ENCODE results near the gene NKAIN2.

Gene NKAIN2

DNA sequence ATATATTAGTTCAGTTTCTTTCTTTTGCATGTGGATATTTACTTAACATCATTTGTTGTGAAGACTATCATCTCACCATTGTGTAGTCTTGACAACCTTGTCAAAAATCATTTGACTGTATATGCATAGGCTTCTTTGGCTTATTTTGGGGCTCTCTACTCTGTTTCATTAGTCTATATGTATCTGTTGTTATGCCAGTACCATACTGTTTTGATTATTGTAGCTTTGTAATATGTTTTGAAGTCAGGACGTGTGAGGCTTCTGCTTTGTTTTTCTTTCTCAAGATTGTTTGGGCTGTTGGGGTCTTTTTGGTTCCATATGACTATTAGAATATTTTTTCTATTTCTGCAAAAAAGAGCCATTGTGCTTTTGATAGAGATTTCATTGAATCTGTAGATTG is 870.4 kb downstream of the NKAIN2 start:
- TF ChIP-seq, protein P1, sequence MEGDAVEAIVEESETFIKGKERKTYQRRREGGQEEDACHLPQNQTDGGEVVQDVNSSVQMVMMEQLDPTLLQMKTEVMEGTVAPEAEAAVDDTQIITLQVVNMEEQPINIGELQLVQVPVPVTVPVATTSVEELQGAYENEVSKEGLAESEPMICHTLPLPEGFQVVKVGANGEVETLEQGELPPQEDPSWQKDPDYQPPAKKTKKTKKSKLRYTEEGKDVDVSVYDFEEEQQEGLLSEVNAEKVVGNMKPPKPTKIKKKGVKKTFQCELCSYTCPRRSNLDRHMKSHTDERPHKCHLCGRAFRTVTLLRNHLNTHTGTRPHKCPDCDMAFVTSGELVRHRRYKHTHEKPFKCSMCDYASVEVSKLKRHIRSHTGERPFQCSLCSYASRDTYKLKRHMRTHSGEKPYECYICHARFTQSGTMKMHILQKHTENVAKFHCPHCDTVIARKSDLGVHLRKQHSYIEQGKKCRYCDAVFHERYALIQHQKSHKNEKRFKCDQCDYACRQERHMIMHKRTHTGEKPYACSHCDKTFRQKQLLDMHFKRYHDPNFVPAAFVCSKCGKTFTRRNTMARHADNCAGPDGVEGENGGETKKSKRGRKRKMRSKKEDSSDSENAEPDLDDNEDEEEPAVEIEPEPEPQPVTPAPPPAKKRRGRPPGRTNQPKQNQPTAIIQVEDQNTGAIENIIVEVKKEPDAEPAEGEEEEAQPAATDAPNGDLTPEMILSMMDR (IDR thresholded peaks at IDR 0.05): no peak
- no peak for TF ChIP-seq ZFX (IDR thresholded peaks at IDR 0.05; ENCODE audit: borderline replicate concordance)
- H3K27ac ChIP-seq: no peak overlapping the region

DNA sequence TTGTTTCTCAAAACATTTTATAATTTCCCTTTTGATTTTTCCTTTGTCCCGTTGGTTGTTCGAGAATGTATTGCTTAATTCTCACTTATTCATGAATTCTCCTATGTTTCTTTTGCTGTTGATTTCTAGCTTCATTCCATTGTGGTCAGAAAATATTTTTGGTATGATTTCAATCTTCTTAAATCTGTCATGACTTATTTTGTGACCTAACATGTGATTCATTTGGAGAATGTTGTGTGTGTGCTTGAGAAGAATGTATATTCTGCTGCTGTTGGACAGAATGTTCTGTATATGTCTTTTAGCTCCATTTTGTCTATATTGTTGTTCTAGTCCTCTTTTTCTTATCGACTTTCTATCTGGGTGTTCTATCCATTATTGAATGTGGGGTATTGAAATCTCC is 872.4 kb downstream of the NKAIN2 start:
- H3K27ac ChIP-seq: no peak overlapping the region
- TF ChIP-seq, protein P1 (IDR thresholded peaks at IDR 0.05): no peak
- TF ChIP-seq ZFX (IDR thresholded peaks at IDR 0.05; ENCODE audit: borderline replicate concordance): no peak

DNA sequence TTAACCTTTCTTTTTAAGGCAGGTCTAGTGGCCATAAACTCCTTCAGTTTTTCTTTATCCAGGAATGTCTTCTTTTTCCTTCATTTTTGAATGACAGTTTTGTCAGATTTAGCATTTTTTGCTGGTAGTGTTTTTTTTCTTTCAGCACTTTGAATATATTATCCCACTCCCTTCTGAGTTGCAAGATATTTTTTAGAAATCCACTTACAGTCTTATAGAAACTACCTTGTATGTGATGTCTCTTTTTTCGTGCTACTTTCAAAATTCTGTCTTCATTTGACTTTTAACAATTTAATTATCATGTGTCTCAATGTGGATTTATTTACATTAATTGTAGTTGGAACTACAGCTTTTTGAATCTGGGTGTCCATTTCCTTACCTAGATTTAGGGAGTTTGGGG is 874.2 kb downstream of the NKAIN2 start:
- H3K27ac ChIP-seq: no peak overlapping the region
- no peak for TF ChIP-seq ZFX (IDR thresholded peaks at IDR 0.05; ENCODE audit: borderline replicate concordance)
- TF ChIP-seq, protein P1 (IDR thresholded peaks at IDR 0.05): no peak

DNA sequence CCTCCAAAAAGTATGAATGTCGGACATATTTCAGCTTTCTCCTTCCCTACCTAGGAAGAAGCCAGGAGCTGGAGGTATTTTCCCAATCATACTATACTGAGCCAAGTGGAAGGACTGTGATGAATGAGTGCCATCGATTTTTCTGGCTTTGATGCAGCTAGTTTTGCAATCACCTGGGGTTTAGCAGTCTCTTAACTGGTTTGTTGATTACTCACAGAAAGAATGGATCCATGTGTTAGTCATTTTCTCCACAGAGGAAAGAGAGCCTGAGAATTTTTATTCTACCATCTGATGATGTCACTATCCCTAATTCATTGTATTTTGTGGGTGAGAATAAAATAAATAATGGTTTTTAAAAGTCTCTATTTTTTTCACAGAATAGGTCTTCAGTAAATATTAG is 875.7 kb downstream of the NKAIN2 start:
- H3K27ac ChIP-seq: no peak overlapping the region
- no peak for TF ChIP-seq ZFX (IDR thresholded peaks at IDR 0.05; ENCODE audit: borderline replicate concordance)
- TF ChIP-seq, protein P1 (IDR thresholded peaks at IDR 0.05): no peak

DNA sequence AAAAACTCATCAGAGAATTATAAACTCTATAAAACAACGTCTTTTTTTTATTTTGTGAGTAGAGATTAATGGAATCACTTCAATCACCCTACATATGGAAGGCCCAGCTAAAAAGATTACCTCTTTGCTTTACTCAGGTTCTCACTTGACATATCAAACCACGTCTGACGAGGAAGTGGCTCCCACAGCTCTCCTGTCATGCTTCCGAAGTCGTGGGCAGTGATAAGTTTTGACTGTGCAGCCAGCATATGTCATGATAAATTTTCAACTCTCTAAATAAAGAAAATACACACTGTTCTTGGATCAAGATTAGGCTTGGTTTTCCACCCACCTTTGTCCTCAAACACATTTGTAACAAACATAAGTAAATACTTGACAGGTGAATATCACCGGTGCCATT is 879.1 kb downstream of the NKAIN2 start:
- TF ChIP-seq, protein P1 (IDR thresholded peaks at IDR 0.05): no peak
- TF ChIP-seq ZFX (IDR thresholded peaks at IDR 0.05; ENCODE audit: borderline replicate concordance): no peak

DNA sequence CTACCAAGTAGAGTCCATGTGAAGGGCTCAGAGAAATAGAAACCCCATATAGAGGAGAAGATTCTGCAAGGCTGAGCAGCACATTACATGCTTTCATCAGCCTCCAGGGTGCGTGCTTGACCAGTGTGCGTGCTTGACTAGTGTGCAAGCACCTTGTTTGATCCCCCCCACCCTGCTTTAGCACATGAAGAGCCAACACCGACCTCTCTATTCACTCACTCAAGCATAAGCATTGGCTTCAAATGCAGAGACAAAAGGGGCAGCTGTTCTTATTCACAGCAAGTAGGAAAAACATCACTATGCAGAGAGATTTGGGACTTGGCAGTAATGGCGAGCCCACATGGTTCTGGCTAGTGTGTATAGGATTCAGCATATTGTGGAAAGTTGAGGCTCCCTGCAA is 879.8 kb downstream of the NKAIN2 start:
- no peak overlapping the region for H3K27ac ChIP-seq
- no peak for TF ChIP-seq ZFX (IDR thresholded peaks at IDR 0.05; ENCODE audit: borderline replicate concordance)
- TF ChIP-seq, protein P1 (IDR thresholded peaks at IDR 0.05): no peak

More for the DNA sequence above, 879.1 kb downstream of the NKAIN2 start:
- H3K27ac ChIP-seq: no peak overlapping the region

DNA sequence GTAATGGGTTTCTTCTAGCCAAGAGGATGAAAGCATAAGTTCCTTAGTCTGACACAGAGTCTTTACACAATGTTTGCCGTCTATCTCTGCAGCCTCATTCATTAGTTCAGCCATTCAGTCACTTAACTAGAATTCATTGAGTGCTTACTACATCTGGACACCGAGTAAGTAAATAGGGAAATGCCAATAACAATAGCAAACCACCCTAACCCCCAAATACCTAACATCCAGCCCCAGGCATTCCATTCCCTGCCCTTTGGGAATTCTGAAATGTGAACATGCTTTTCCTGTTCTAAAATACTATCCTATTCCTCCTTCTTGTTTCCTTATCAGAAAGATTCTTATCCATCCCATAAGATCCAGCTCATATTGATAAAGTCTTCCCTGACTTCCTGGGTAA is 881.0 kb downstream of the NKAIN2 start:
- H3K27ac ChIP-seq: no peak overlapping the region
- TF ChIP-seq ZFX (IDR thresholded peaks at IDR 0.05; ENCODE audit: borderline replicate concordance): no peak
- TF ChIP-seq, protein P1 (IDR thresholded peaks at IDR 0.05): no peak

All from 22Rv1 (cell line).